Epithelial cell of proximal tubule (primary cell): Measurements from ENCODE around the gene SGMS1. TPM values are rescaled to one million over a fixed set of nuclear protein-coding genes. Genes with fewer than 3 reads are reported as not detected.

Experiments
- DNase-seq: peaks from one replicate; pipeline ENCODE4 v3.0.0-alpha.2; 2011; ENCODE audit warnings: low read depth
- H3K4me3 ChIP-seq: 2 replicates; pipeline ENCODE4 v1.5.1; 2011; ENCODE audit warnings: low read depth, mild to moderate bottlenecking, low read length
- CTCF ChIP-seq: conservative IDR thresholded peaks from 2 replicates; pipeline ENCODE4 v1.5.1; 2012; ENCODE audit warnings: low read depth, mild to moderate bottlenecking, low read length
- total RNA-seq: library from RNA; depleted of rRNA; stranded (reverse); fragments of >200 nt; gene quantifications from 2 replicates; pipeline ENCODE4 v1.2.3, GENCODE V29; 2015

SGMS1 gene
- total RNA-seq, 1 donor from 2014 or later, result 25.2 TPM

GRCh38 chr10:50645236-50645635 lies 21.5 kb upstream of the SGMS1 start:
- no peak for TF ChIP-seq CTCF

GRCh38 chr10:50641626-50642025 lies 17.9 kb upstream of the SGMS1 start:
- no peak overlapping the region for H3K4me3 ChIP-seq
- no peak for TF ChIP-seq CTCF
- no peak for DNase-seq

More at GRCh38 chr10:50645236-50645635, 21.5 kb upstream of the SGMS1 start:
- no peak overlapping the region for H3K4me3 ChIP-seq
- no peak for DNase-seq

- TF ChIP-seq CTCF, result no peak
These were observed 16.5 kb upstream of the SGMS1 start for GRCh38 chr10:50640238-50640637.

GRCh38 chr10:50636618-50637579 lies 13.1 kb upstream of the SGMS1 start:
- no peak for DNase-seq
- TF ChIP-seq CTCF, result no peak
- no peak overlapping the region for H3K4me3 ChIP-seq

More at GRCh38 chr10:50640238-50640637, 16.5 kb upstream of the SGMS1 start:
- no peak overlapping the region for H3K4me3 ChIP-seq
- no peak for DNase-seq

- no peak overlapping the region for H3K4me3 ChIP-seq
- no peak for DNase-seq
- TF ChIP-seq CTCF, result no peak
These were observed 11.5 kb upstream of the SGMS1 start for GRCh38 chr10:50635286-50635685.

- no peak for TF ChIP-seq CTCF
- DNase-seq, result no peak
- H3K4me3 ChIP-seq, result no peak overlapping the region
These were observed 10.7 kb upstream of the SGMS1 start for GRCh38 chr10:50634479-50634878.
